Stimulated activated CD8-positive, alpha-beta memory T cell treated with anti-CD3 and anti-CD28 coated beads, Interleukin-2, amount 100 ng/mL, for 1 hour (primary cell): Measurements from ENCODE around the gene HOXA11.

Experiments
- DNase-seq, 2 donors: peaks; one replicate each; pipeline ENCODE4 v3.0.0-alpha.2; 2020; ENCODE audit warnings: low read depth in 2 of 2

HOXA11 gene

DNA sequence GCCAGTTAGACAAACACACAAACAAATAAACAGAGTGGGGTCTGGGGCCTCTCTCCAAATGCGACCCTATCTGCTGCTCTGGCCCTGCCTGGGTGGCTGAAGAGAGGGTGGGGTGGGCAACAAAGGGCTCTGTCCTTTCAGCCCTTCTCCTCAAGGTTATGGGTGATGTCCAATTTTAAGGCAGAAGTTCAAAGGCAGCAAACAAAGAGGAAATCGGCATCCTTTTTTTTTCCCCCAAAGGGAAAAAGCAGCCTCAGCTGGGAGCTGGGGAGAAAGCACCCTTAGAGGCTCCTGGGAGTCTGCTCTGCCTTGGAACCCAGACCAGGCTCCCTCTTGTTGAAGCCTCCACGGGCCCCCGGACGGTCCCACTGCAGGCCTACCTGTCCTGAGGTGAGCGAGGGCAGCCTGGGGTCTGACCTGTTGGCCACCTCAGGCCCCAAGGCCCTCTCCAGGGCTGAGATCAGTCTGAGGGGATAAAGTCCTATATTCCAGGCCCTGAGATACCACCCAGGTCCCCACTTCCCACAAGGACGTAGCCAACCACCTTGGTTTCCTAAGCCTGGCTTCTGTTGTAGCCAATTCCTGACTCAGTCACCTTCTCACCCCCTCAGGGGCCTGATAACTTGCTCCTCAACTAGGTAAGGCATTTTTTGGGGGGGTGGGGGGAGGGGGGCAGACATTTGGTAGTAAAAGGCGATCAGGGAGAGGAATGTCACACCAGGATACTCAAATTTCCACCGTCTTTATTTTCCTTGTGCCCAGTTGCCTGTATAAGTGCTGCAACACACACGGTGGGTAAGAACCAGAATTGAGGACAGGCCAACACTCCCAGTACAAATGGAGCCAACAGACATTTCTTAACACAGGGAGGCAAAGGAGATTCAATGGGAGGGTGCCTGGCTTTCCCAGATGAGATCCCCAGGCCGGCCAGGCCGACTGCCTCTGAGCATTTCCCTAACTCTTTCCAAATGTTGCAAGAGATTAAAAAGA is 4.3 kb downstream of the HOXA11 start:
- no peak for DNase-seq

DNA sequence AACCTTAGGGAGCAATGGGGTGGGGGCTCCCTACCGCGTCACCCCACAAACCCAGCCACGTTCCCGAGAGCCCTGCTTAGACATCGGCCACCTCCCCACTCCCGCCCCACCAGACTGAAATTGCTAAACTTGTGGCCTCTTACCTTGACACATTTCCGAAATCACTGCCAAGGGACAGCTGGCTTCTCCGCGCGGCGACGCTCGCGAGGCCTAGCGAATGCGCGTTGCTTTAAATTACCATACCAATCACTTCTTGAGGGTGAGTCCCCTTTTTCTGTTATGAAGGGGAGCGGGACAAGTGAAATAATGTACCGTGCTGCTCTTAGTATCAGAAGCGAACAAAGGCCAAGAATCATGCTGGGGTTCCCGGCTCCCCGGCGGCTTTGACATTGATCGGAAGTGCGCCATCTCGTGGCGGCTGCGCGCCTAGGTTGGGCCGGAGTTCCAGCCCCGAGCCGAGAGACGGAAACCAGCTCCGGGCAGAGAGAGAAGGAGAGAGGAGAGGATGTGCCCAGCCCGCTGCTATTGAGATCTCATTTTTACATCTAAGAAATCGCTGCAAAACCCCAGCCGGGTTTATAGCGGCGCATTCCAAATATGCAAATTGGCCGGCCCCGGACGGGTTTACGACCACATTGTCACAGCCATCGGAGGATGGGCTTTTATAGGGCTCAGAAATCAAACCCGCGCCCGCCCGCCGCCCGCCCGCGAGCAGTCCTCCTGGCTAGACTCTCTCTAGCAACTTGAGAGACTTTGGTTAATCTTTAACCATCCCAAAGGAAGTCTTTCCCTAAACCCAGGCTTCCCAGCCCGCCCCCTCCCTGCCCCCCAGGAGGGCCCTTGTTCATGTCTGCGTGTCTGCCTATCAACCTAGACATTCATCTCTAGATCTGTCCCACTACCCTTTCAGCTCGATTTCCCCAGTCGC is 5.3 kb downstream of the HOXA11 start:
- DNase-seq = peak in 1 of 2 donors; percentile 36

DNA sequence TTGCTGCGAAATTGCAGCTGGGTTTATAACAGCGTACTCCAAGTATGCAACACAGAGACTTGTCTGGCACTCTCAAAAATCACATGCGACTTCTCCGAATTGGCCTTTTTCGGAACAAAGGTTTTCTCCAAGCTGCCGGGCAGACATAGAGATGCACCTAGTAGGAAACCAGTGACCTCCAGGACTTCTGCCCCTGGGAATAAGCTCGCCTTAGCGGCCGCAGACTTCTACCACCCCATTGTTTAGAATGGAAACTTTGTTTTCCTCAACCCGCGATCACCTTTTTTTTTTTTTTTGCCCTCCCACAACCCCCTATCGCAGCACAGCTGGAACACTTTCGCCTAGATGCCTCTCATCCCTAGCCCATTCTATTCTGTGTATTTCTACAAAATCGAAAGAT is 6.0 kb downstream of the HOXA11 start:
- no peak for DNase-seq

DNA sequence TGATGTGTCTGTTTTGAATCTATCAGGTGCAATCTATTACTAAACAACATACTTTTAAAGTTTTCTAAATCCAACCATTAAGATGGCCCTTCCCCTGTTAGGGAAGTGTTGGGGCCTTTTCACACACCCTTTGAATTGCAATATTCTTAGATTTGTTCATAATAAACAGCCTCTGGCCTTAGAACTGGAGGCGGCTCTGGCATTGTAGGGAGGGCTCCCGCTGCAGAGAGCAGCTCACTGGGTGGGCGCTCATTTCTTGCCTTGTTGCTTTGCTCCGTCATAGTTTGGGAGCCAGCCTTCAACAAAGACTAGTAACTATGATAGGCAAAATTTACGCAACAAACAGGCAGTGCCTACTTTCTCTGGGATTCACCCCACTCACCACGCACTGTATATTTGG is 6.7 kb downstream of the HOXA11 start:
- DNase-seq = no peak

DNA sequence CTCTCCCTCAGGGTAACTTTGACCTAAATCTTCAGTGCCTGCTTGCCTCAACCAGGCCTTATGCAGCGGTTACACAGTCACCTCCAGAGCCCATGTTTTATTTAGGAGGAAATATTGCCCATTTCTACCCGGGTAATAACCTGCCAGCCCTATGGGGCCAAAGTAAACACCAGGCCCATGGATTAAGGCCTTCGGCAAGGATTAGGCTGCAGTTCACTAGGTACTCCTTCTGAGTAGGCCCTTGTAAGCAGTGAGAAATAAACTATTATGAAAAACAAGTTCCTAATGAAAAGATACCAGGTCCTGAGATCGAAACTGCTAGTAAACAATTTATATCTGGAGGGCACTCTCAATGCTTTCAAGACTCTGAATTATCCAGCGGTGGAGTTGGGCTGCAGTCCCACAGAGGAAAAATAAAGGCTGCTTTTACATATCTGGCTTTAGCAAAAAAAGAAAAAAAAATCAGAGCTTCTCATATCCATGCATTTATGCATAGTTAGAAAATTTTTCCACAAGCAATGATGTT is 7.2 kb downstream of the HOXA11 start:
- DNase-seq = no peak

DNA sequence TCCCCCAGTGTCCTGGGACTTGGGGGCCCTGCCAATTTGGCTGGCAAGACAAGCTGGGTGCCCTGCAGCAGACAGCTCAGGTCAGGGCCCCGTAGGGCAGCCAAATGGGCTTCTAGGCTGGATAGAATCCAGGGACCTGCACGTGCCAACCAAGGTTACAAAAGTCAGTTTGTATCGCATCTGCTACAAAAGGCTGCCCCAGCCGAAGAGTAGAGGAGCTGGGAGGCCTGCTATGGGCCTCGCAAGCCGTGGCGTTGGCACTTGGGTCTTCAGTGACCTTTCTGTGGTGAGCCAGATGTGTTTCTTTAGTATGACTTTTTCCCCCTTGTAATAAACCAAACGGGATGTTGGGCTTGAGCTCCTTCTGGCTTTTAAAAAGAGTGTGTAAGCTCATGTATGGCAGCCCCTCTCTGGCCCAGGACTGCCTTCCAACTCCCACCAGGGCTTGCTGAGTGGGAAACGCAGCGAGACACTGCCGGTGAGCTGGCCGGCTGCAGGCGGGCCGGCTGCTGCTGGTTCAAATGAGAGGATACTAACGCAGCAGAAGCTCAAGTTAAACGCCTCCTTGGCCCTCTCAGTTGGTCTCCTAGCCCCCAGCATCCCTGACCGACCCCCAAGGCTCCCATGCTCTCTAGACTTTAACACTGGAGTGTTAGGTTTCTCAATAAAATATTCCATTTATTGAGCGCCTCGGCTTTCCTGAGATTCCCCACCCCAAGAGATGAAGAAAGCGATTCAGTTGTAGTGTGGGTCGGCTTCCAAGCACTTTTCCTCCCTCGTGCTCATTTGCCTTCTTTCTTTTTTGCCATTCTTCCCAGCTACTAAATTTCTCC is 7.9 kb downstream of the HOXA11 start:
- DNase-seq = no peak

DNA sequence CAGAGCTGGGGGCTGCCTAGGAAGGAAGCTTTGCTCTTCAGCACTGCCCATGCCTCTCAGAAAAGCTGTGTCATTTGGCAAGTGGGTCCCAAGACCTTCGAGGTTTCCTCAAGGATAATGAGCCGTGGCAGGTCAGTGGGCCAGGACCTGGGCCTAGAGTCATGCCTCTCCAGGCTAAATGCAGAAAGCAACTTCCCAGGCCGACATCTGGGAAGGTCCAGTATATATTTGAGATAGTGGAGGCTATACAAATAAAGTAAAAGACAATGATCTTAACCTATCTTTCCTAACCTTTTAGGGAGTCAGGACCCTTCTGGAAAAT is 8.5 kb downstream of the HOXA11 start:
- DNase-seq = no peak

DNA sequence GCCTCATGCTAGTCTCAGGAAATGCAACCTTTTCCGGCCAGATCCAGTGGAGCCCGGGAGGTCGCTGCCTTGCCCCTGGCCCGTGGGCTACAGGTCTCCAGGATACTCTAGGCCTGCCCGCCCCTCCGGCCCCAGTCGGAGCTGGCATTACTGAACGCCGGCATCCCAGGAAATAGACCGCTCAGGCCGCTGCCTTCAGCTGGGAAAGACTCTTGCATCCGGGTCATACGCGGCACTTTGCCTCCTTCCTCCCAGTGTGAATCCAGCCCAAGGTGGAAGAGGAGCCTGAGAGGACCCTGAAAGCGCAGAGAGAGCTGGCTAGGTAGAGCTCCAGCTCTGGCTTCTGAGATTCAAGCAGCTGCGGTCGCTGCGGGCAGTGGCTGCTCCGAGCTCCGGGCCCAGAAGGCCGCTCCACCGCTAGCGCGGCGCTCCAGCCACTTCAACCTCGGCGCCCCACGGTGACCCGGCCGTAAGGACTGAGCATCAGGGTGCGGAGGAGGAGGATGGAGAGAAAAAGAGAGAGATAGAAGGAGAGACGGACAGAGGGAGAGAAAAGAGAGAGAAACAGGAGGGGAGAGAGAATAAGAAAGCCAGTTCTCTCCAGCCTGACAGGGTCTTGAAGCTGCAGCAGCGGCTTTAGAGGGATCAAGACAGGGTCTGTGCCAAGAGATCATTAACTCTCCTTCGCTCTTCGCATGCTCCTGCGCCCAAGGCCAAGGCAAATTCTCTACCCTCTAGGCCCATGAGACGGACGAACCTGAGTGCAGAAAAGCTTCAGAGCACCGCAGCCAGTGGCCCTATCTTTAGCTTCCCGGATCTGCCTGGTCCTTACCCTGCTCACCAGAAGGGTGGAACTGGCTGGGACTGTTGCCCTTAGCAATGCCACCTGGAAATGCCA is 9.2 kb downstream of the HOXA11 start:
- DNase-seq = no peak

DNA sequence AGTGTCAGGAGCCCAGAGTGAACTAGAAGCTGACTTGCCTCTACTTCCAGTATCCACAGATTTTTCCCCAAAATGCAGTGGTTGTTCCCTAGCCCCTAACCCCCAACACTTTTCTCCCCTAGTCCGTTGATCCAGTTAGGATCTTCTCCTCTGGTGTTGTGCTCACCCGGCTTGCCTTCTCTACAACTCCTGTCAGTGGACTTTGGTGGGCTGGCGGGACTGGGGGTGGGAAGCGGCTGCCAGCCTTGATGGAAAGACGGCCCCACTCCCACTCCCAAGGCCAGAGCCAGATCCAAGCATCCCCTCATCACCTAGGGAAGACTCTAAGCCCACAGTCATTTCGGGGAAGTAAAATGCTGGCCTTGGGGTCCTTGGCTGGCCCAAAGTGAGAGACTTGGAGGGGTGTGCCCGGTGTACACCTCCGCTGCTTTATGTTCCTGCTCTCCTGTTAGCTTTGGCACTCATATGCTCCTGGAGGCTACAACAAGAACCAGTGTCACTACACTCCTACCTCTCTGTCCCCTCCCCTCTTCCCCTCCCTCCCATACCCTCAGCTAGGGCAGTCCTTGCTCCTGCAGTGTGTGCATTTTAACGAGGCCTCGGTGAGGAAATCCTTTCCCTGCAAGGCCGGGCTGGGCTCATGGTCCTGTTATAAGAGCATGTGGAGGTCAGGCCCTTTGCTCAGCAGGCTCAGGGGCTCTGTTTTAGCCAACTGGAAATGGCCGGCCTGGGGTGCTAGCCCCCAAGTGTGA is 10.0 kb downstream of the HOXA11 start:
- no peak for DNase-seq

DNA sequence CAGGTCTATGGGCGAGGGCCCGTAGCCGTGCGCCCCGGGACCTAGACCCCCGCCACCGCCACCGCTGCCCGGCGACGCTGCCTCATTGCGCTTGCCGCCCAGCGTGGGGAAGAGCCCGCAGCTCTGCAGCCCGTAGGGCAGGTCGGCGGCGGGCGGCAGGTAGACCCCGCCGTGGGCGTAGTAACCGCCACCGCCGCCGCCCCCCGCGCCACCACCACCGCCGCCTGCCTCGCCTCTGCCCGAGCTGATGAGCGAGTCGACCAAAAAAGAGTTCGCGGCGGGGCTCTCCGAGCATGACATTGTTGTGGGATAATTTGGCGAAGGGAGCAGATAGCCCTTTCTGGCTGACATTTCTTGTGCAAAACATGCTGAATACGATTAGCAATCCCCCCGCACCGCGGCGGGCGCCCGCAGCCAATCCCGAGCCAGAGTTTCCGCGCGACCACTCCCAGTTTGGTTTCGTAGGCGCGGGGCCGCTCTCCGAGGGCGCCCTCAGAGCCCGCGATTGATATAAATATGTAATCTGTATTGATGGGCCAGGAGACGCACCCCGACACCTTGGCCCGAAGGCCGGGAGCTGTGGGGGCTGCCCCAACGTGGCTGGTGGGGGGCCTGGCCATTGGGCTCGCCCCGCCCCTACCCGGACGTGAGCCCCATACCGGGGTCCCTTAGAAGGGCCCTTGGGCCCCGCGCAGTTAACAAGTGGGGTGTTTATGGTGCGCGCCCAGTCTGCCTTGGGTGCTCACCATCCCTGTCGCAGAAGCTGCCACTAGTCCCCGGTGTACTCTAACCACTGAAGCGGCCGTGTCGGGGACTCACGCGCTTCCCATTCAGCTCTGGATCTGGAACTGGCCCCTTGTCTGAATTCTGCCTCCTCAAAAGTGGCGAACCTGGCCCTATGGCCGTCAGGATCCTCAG is 10.8 kb downstream of the HOXA11 start, which contains the start of gene HOXA10:
Gene HOXA10, minus strand, starts transcription at position 365 of the 918 bp plus-strand sequence. Its CDS starts 14 bp downstream, at position 351.
- no peak for DNase-seq

DNA sequence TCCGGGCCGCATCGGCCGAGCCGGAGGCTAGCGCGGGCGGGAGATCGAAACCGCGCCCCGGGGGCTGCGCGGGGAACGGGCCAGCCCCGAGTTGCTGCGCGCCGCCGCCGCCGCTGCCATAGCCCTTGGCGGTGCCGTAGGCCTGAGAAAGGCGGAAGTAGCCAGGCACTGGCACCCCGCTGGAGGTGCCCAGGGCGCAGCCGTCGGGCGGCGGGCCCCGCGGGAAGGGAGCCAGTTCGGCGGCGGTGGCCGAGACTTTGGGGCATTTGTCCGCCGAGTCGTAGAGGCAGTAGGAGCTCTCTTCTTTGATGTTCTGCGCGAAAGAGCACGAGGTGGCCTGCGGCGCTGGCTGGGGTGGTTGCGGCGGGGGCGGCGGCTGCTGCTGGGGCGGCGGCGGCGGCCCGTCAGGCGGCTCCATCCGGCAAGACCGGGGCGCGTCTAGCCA is 11.5 kb downstream of the HOXA11 start:
- DNase-seq = no peak

DNA sequence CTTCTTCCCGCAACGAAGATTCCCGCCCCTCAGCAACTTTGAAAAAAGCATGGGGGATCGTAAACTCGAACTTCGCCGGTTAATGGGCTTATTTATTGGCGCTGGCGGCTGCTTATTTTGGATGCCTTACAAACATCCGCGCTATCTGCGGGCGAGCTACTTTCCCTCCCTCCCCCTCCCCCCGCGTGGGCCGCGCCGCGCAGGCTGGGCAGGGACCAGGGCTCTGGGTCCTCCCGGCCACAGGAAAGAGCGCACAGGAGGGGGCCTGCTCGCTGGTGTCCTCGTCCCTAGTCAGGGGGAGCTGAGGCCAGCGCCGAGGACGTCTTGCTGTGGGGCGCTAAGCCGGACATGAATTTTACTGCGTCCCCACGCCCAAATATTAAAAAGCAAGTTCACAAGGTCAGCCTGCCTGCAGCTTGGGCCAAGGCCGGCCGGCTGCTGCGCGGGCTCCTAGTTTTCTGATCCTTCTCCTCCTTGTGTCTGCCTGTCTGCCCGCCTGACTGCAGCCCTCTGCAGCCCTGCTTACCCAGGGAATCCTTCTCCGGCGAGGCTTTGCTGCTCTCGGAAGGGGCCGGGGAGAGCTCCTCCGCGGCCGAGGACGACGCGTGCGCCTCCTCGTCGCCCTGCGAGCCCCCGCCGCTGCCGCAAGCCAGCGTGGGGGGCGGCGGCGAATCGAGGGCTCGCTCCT is 12.1 kb downstream of the HOXA11 start:
- no peak for DNase-seq

DNA sequence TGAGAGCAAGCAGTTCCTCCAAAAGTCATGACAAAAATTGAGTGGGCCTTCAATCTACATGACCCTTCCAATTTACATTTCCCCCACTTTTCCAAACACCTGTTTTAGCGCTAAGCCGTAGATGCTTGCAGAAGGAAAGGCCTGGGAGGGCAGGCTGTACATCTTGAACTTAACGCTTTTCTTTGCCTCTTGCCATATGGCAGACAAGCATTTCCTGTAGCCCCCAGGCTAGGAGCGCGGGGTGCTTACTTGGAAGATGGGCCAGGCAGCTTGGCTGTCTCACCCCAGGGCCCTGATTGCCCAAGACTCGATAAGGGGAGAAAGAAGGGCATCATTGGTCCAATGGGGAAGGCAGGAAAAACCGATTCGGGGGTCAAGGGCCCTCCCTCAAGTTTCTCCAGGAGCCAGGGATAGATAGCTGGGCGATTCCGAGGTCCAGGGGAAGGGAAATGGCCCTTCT is 12.7 kb downstream of the HOXA11 start:
- DNase-seq = no peak

DNA sequence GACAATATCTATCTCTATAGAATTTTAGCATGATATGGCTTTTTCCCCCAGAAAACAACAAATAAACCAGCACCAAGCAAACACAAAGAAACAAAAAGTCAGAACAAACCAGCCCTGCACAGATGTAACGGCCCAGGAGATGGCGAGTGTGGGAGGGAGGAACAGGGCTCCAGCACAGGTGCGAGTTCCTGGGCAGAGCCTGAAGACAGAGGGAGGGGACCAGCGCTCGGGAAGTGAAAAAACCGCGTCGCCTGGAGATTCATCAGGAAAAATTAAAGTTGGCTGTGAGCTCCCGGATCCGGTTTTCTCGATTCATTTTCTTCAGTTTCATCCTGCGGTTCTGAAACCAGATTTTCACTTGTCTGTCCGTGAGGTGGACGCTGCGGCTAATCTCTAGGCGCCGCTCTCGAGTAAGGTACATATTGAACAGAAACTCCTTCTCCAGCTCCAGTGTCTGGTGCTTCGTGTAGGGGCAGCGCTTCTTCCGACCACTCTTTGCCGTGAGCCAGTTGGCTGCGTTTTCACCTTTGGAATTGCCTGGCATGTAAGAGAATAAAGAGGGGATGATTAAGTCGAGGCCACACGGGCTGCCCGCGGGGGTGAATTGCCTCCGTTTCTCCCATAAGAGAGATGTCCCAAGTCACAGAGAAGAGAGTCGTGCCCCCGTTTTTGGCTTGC is 13.3 kb downstream of the HOXA11 start:
- DNase-seq = no peak

DNA sequence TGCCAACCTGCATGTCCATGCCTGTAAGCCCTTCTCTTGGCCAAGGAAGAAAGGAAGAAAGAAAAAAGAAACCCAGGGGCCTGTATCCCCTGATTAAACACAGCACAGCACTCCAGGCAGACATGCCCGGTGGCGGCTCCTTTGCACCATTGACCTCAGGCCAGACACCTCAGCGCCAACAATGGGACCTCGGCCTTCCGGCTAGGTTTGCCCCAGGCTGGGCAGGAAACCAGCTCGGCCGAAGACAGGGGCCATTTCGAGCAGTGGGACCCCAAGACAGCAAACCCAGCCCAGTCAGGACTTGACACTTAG is 13.8 kb downstream of the HOXA11 start:
- DNase-seq = no peak

DNA sequence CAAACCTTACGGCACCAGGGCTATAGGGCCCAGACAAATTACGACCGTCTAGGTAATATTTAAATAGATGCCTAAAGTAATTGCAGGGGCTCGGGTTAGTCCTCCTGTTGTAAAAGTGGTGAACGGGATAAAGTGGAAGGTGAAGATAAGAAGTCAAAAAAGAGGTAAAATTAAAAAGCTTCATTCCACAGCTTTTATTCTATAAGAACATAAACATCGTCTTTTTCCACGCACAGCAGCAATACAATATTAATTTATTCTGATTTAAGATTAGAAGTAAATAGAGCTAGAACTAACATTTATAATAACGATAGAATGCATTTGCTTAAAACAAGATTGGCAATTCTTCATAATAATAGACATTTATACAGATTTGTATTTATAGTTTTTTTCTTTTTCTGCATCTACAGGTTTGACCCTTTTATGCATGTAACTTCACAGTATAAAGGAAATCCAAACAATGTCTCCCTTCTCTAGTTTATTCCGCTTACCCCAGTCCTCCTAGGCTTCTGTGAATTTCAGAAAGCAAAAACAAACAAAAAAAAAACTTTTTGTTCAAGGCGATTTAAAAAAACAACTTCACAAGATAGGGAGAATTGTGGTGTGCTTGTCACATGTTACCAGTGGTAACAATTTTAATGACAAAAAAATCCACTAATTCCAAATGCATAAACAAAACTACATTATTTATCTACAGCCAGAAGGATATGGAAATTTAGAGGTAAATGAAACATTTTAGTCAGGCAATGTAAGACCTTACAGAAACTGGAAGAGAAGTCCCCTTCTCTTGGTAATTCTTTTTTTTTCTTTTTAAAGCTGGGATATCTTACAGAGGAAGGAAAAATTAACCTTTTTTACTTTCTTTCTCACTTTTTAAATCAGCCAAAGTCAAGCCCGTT is 14.4 kb downstream of the HOXA11 start:
- DNase-seq = no peak
